Suprapubic skin (tissue), 4 donors: ENCODE data around the gene ZC3H14. TPM values are rescaled to one million over a fixed set of nuclear protein-coding genes. Genes with fewer than 3 reads are reported as not detected.

Source experiments
- DNase-seq, 2 donors: peaks; one replicate each; pipeline ENCODE4 v3.0.0-alpha.2; 2019; ENCODE audit warnings: low spot score in 2 of 2
- H3K27ac ChIP-seq: fragments of 200-600 bp; sonication (generic); one replicate; pipeline ENCODE4 v1.5.1; 2019
- H3K27me3 ChIP-seq: fragments of 200-600 bp; sonication (generic); one replicate; pipeline ENCODE4 v1.5.1; 2019
- H3K36me3 ChIP-seq: fragments of 200-600 bp; sonication (generic); one replicate; pipeline ENCODE4 v1.5.1; 2019
- H3K4me1 ChIP-seq: fragments of 200-600 bp; sonication (generic); one replicate; pipeline ENCODE4 v1.5.1; 2019
- H3K4me3 ChIP-seq: fragments of 200-600 bp; sonication (generic); one replicate; pipeline ENCODE4 v1.5.1; 2019; ENCODE audit warnings: mild to moderate bottlenecking
- H3K9me3 ChIP-seq: fragments of 200-600 bp; sonication (generic); one replicate; pipeline ENCODE4 v1.5.1; 2019
- CTCF ChIP-seq, 2 donors: fragments of 200-600 bp in 1 of 2; fragments of 450-650 bp in 1 of 2; sonication (generic) in 1 of 2; IDR thresholded peaks; one replicate each; pipeline ENCODE4 v1.5.1; 2016 to 2019; ENCODE audit warnings: antibody characterized with exemption in 2 of 2, mild to moderate bottlenecking in 1 of 2, moderate library complexity in 1 of 2
- EP300 ChIP-seq: sonication (generic); formaldehyde crosslinking; IDR thresholded peaks from one replicate; pipeline ENCODE4 v1.6.1; 2017; ENCODE audit warnings: antibody characterized with exemption
- POLR2A ChIP-seq, 2 donors: fragments of 450-650 bp; IDR thresholded peaks; one replicate each; pipeline ENCODE4 v1.6.1; 2017; ENCODE audit warnings: antibody characterized with exemption in 2 of 2, mild to moderate bottlenecking in 2 of 2, moderate library complexity in 2 of 2
- POLR2AphosphoS5 ChIP-seq, 3 donors: sonication (generic); formaldehyde crosslinking; IDR thresholded peaks; one replicate each; pipeline ENCODE4 v1.6.1; 2017; ENCODE audit warnings: antibody characterized with exemption in 3 of 3
- WGBS: methylation state at CpG from one replicate; pipeline ENCODE4 v1.1.5; 2018; 5-methylcytosine and 5-hydroxymethylcytosine counted together
- total RNA-seq, 4 donors: library from RNA; depleted of rRNA; stranded (reverse); fragments of >200 nt; gene quantifications; one replicate each; pipeline ENCODE4 v1.1.0, GENCODE V29; 2016

ZC3H14 gene
- total RNA-seq, 4 donors from 2014 or later: 49.2 to 83.6 (median 59.9) TPM

- no peak overlapping the region for H3K4me3 ChIP-seq
- H3K27ac ChIP-seq: no peak overlapping the region
- no peaks in the 10 kb centered on the region for H3K9me3 ChIP-seq
- 67% methylated on average over 1 of the region's 4 CpGs for WGBS
- TF ChIP-seq POLR2A (IDR thresholded peaks at IDR 0.05) (no peak), POLR2AphosphoS5 (IDR thresholded peaks at IDR 0.05) (no peak), EP300 (no peak), CTCF (IDR thresholded peaks at IDR 0.05) (no peak)
- no peak for DNase-seq
- no peaks in the 10 kb centered on the region for H3K36me3 ChIP-seq
- no peaks in the 10 kb centered on the region for H3K27me3 ChIP-seq
- H3K4me1 ChIP-seq: peaks cover 6% of the 10 kb centered on the region
Observed at GRCh38 chr14:88669346-88669745, 106.5 kb downstream of the ZC3H14 start.

Other genes starting within 250 kb of the ZC3H14 start
- under 1 TPM in 2 of 4 donors, not detected in 2; 0.04 to 0.08 TPM for gene KCNK10, start 239.8 kb upstream of the ZC3H14 start, total RNA-seq
- gene SPATA7, start 177.4 kb upstream of the ZC3H14 start, total RNA-seq: 10 to 100 TPM; 10.7 to 12.4 (median 11.6) TPM
- 10 to 100 TPM; 33.2 to 71.1 (median 39.9) TPM for gene PTPN21, start 8.0 kb upstream of the ZC3H14 start, total RNA-seq
- gene EML5, start 229.9 kb downstream of the ZC3H14 start, total RNA-seq: 1 to 10 TPM in 2 of 4 donors, under 1 TPM in 2; 0.42 to 3.3 (median 1.2) TPM